HepG2 (cell line): ENCODE results near the gene NOL4L. TPM values are rescaled to one million over a fixed set of nuclear protein-coding genes. Genes with fewer than 3 reads are reported as not detected.

Source experiments
- CENPBD1 ChIP-seq: sonication (generic); formaldehyde crosslinking; IDR thresholded peaks from 2 replicates; pipeline ENCODE4 v1.8.0; 2022; ENCODE audit warnings: missing genetic modification reagents, low read depth, mild to moderate bottlenecking, borderline replicate concordance
- CHD4 ChIP-seq: fragments of 200-600 bp; sonication (generic); IDR thresholded peaks from 2 replicates; pipeline ENCODE4 v1.7.0; 2017; ENCODE audit warnings: mild to moderate bottlenecking, low read length, borderline replicate concordance
- HNF1B ChIP-seq: sonication (generic); formaldehyde crosslinking; IDR thresholded peaks from 2 replicates; pipeline ENCODE4 v1.5.1; 2020; ENCODE audit warnings: mild to moderate bottlenecking, moderate library complexity, missing genetic modification reagents
- MIER2 ChIP-seq: IDR thresholded peaks from 2 replicates; pipeline ENCODE4 v1.6.1; 2016; ENCODE audit warnings: missing biosample characterization, missing genetic modification reagents
- MLXIP ChIP-seq: sonication (generic); formaldehyde crosslinking; IDR thresholded peaks from 2 replicates; pipeline ENCODE4 v1.9.0; 2021; ENCODE audit warnings: missing genetic modification reagents, borderline replicate concordance
- NR2C2 ChIP-seq: sonication (generic); formaldehyde crosslinking; IDR thresholded peaks from 2 replicates; pipeline ENCODE4 v1.4.0; 2020; ENCODE audit warnings: missing genetic modification reagents, mild to moderate bottlenecking, moderate library complexity, borderline replicate concordance
- PREB ChIP-seq: sonication (generic); formaldehyde crosslinking; IDR thresholded peaks from 2 replicates; pipeline ENCODE4 v1.4.0; 2020; ENCODE audit warnings: missing genetic modification reagents
- SOX13 ChIP-seq, 3 experiments: fragments of 450-650 bp in 1 of 3; sonication (generic) in 1 of 3; formaldehyde crosslinking in 1 of 3; IDR thresholded peaks in 2 of 3; conservative IDR thresholded peaks in 1 of 3; 2 replicates each; pipeline versions ENCODE4 v1.5.0 to v1.6.1; 2016 to 2020; ENCODE audit warnings: antibody characterized with exemption in 1 of 3, mild to moderate bottlenecking in 1 of 3, missing compliant biosample characterization in 1 of 3, missing genetic modification reagents in 1 of 3, moderate library complexity in 1 of 3
- THAP7 ChIP-seq: sonication (generic); formaldehyde crosslinking; IDR thresholded peaks from 2 replicates; pipeline ENCODE4 v1.8.1; 2023; ENCODE audit warnings: mild to moderate bottlenecking, missing genetic modification reagents
- THRA ChIP-seq: sonication (generic); formaldehyde crosslinking; IDR thresholded peaks from 2 replicates; pipeline ENCODE4 v1.4.0; 2020; ENCODE audit warnings: missing genetic modification reagents, borderline replicate concordance
- YEATS2 ChIP-seq: sonication (generic); formaldehyde crosslinking; IDR thresholded peaks from 2 replicates; pipeline ENCODE4 v1.4.0; 2020; ENCODE audit warnings: missing genetic modification reagents, borderline replicate concordance
- ZBTB7A ChIP-seq: sonication (generic); formaldehyde crosslinking; IDR thresholded peaks from 2 replicates; pipeline ENCODE4 v1.8.0; 2022; ENCODE audit warnings: mild to moderate bottlenecking, missing genetic modification reagents
- ZFP91 ChIP-seq: sonication (generic); formaldehyde crosslinking; IDR thresholded peaks from 2 replicates; pipeline ENCODE4 v1.9.0; 2022; ENCODE audit warnings: missing genetic modification reagents, mild to moderate bottlenecking, borderline replicate concordance
- ZNF34 ChIP-seq: sonication (generic); formaldehyde crosslinking; IDR thresholded peaks from 2 replicates; pipeline ENCODE4 v1.4.0; 2020; ENCODE audit warnings: mild to moderate bottlenecking, missing genetic modification reagents, borderline replicate concordance
- ZNF484 ChIP-seq: sonication (generic); formaldehyde crosslinking; IDR thresholded peaks from 2 replicates; pipeline ENCODE4 v1.5.1; 2020; ENCODE audit warnings: mild to moderate bottlenecking, low read depth, missing genetic modification reagents, borderline replicate concordance
- ZNF768 ChIP-seq: sonication (generic); formaldehyde crosslinking; IDR thresholded peaks from 2 replicates; pipeline ENCODE4 v1.4.0; 2020; ENCODE audit warnings: missing genetic modification reagents
- polyA plus RNA-seq, 8 experiments: library from polyadenylated mRNA; depleted of rRNA in 3 of 8; stranded (reverse) in 7 of 8; unstranded in 1 of 8; fragments of >200 nt; fragmentation: Illumina TruSeq in 4 of 8; extraction: Trizol in 4 of 8; gene quantifications; 2 replicates each; pipeline versions ENCODE4 v1.2.1 to v1.2.3, GENCODE V29; 2011 to 2016; ENCODE audit warnings: low read depth in 4 of 8, missing spikeins in 1 of 8, mixed read lengths in 1 of 8; ENCODE audit not compliant: insufficient read depth in 1 of 8
- total RNA-seq, 5 experiments: library from RNA; depleted of rRNA; stranded (reverse); fragments of >200 nt; fragmentation: Illumina TruSeq; extraction: Trizol; gene quantifications; 2 replicates each; pipeline ENCODE4 v1.2.3, GENCODE V29; 2016; ENCODE audit warnings: low read depth in 1 of 5

NOL4L gene
- total and polyA plus RNA-seq, 2 of the 13 experiments (the other 11 are each of a cell fraction or from before 2014, with no cell fraction given), result 16.6 to 35.4 TPM

GRCh38 chr20:32564921-32565734 lies 20.0 kb downstream of the NOL4L start (continued):
- TF ChIP-seq HNF1B (CRISPR knock-in tag) (peak; percentile 56), YEATS2 (CRISPR knock-in tag) (no peak), MLXIP (CRISPR knock-in tag) (no peak), MIER2 (CRISPR knock-in tag) (no peak), ZNF484 (CRISPR knock-in tag) (no peak), ZNF768 (peak; percentile 48; the same call in 1 of the 2 replicates), THRA (no peak), CENPBD1 (CRISPR knock-in tag) (no peak), ZFP91 (CRISPR knock-in tag) (0 out of 2 replicates have a peak, but pooled peaks have one; percentile 43), NR2C2 (CRISPR knock-in tag) (no peak), THAP7 (no peak), SOX13 (IDR thresholded peaks at IDR 0.05) (no peak), SOX13 (CRISPR knock-in tag; conservative IDR thresholded peaks at IDR 0.05 in 1 of 2, IDR thresholded peaks at IDR 0.05 in 1 of 2) (0 out of 4 replicates have a peak, but pooled peaks of 1 of the 2 experiments have one; percentile 3), CHD4 (no peak), ZNF34 (CRISPR knock-in tag) (0 out of 2 replicates have a peak, but pooled peaks have one; percentile 60), PREB (CRISPR knock-in tag) (no peak), ZBTB7A (CRISPR knock-in tag) (no peak; the same call in 1 of the 2 replicates)
